ENCODE data around the gene CDC42BPG. TPM values are rescaled to one million over a fixed set of nuclear protein-coding genes. Genes with fewer than 3 reads are reported as not detected.

CDC42BPG gene
- total RNA-seq, 1 experiment from 2014 or later, result 3.7 TPM

DNA sequence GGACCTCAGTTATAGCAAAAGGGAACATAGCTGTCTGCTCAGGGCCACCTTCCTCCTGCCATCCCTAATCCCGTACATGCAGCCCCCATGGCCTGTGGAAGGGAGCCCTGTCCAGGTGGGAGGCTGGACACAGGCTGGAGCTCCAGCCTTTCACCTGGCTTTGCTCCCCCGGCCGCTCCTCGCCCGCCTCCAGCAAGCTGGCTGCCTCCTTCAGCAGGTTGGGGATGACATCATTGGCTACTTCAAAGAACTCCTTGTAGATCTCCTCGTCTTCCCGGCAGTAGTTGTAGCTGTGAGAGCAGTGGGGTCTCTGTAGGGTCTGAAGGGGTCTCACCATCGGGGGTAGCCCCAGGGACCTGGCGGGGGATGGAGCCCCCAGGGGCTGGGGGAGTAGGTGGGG is 39.0 kb downstream of the CDC42BPG start:
- peaks cover 25% of the 10 kb centered on the region for H3K36me3 Mint-ChIP-seq (ENCODE audit: insufficient read depth, unreplicated experiment)
- intact Hi-C loops (cut with micrococcal nuclease), result no loop called here
- no peaks in the 10 kb centered on the region for H3K9me3 Mint-ChIP-seq (ENCODE audit: unreplicated experiment)
- H3K4me1 Mint-ChIP-seq (ENCODE audit: insufficient read depth, unreplicated experiment), result peaks cover 14% of the 10 kb centered on the region
- H3K4me3 Mint-ChIP-seq (ENCODE audit: unreplicated experiment), result no peak overlapping the region
- no peak for DNase-seq (ENCODE audit: unreplicated experiment)
- no TSS peak for BruUV-seq (replicated peaks)
- H3K27me3 Mint-ChIP-seq (ENCODE audit: insufficient read depth, unreplicated experiment), result no peaks in the 10 kb centered on the region
- ChIA-PET POLR2A (no interaction called here), CTCF (no interaction called here)
- H3K27ac Mint-ChIP-seq (ENCODE audit: low read depth, unreplicated experiment), result no peak overlapping the region
- TF ChIP-seq, protein P1, sequence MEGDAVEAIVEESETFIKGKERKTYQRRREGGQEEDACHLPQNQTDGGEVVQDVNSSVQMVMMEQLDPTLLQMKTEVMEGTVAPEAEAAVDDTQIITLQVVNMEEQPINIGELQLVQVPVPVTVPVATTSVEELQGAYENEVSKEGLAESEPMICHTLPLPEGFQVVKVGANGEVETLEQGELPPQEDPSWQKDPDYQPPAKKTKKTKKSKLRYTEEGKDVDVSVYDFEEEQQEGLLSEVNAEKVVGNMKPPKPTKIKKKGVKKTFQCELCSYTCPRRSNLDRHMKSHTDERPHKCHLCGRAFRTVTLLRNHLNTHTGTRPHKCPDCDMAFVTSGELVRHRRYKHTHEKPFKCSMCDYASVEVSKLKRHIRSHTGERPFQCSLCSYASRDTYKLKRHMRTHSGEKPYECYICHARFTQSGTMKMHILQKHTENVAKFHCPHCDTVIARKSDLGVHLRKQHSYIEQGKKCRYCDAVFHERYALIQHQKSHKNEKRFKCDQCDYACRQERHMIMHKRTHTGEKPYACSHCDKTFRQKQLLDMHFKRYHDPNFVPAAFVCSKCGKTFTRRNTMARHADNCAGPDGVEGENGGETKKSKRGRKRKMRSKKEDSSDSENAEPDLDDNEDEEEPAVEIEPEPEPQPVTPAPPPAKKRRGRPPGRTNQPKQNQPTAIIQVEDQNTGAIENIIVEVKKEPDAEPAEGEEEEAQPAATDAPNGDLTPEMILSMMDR (IDR thresholded peaks at IDR 0.05; ENCODE audit: unreplicated experiment), result no peak

DNA sequence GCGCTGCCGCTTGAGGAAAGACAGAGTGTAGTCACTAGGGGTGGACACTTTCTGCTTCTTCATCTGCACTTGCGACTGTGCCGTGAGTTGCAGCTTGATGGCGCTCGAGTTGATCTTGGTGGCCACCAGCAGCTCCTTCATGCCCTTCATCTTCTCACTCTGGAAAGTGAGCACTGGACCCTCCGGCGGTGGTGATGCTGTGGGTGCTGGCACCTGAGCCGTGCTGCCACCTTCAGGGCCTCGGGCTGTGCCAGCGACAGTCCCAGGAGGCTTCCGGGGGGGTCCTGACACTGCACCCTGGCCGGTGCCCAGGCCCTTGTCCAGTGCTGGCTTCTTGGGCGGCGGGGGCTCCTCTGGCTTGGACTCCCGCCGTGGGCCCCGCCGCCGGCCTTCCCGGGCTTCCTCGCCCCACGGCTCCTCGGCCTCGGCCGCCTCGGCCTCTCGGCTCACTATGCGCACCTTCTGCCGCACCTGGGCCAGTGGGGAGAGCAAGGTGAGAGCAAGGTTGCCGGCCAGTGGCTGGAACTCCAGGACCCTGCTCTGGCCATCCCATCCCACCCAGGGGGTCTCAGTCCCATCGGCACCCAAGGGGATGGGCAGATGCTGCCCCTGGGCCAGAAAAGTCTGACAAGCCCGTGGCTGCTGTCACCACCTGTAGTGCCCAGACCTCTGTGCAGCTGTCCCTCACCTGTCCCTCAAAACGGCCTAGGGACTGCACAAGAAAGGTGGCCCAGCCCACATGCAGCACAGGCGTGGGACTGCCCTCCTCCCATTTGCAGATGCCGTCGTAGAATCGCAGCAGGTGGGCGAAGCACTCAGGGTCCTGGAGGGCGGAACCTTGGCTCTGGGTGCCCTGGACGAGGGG is 39.9 kb downstream of the CDC42BPG start:
- intact Hi-C loops (cut with micrococcal nuclease), result no loop called here
- CTCF ChIA-PET, result interaction anchor here (0.7 to 1.5 kb wide), 4 partner anchors 37 to 202 kb away, joined by 3 to 7 read pairs (median 4); no protein-coding TSS in a partner anchor

DNA sequence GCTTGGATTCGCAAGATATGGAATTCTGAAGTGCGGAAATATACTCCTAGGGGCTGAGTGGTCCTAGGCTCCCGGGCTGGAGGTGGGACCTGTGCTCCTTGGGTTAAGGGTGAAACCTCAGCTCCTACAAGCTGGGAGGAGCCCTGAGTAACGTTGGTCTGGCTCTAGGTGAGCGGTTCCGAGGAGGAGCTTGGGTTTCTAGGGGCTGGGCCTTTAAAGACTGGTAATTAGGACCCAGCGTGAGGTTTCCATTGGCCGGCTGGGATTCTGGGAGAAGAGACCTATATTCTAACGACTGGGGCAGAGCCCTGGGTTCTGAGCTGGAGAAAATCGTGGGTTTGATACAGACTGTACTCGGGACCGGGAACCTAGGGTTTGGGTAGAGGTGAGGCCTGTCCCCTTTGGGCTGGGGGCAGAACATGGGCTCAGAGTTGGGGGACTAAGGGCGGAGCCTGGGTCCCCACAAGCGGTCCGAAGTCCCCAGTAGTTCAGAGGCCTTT is 40.6 kb downstream of the CDC42BPG start:
- TSS peak; percentile 61 for BruUV-seq (replicated peaks)
- ChIA-PET POLR2A (interaction anchor here (0.7 to 2.4 kb wide), 9 partner anchors 10 to 81 kb away, joined by 3 to 9 read pairs (median 5); partner anchors contain the start of gene SF1), CTCF (interaction anchor here (0.5 to 1.5 kb wide), 6 partner anchors 22 to 203 kb away, joined by 3 to 7 read pairs (median 4); no protein-coding TSS in a partner anchor)
- peaks cover 25% of the 10 kb centered on the region for H3K36me3 Mint-ChIP-seq (ENCODE audit: insufficient read depth, unreplicated experiment)
- H3K27ac Mint-ChIP-seq (ENCODE audit: low read depth, unreplicated experiment), result peak overlapping the region; percentile 81
- TF ChIP-seq, protein P1 (IDR thresholded peaks at IDR 0.05; ENCODE audit: unreplicated experiment), result no peak
- H3K4me1 Mint-ChIP-seq (ENCODE audit: insufficient read depth, unreplicated experiment), result peaks cover 10% of the 10 kb centered on the region
- DNase-seq (ENCODE audit: unreplicated experiment), result no peak
- no peaks in the 10 kb centered on the region for H3K9me3 Mint-ChIP-seq (ENCODE audit: unreplicated experiment)
- H3K27me3 Mint-ChIP-seq (ENCODE audit: insufficient read depth, unreplicated experiment), result no peaks in the 10 kb centered on the region
- peak overlapping the region; percentile 88 for H3K4me3 Mint-ChIP-seq (ENCODE audit: unreplicated experiment)
- intact Hi-C loops (cut with micrococcal nuclease), result loop anchor here (2.0 kb wide), 1 partner anchor 41 kb away; the partner anchor contains the start of gene CDC42BPG

More for the DNA sequence above, 39.9 kb downstream of the CDC42BPG start:
- peaks cover 25% of the 10 kb centered on the region for H3K36me3 Mint-ChIP-seq (ENCODE audit: insufficient read depth, unreplicated experiment)
- peak overlapping the region; percentile 88 for H3K4me3 Mint-ChIP-seq (ENCODE audit: unreplicated experiment)
- peaks cover 13% of the 10 kb centered on the region for H3K4me1 Mint-ChIP-seq (ENCODE audit: insufficient read depth, unreplicated experiment)
- DNase-seq (ENCODE audit: unreplicated experiment), result no peak
- H3K9me3 Mint-ChIP-seq (ENCODE audit: unreplicated experiment), result no peaks in the 10 kb centered on the region
- no peaks in the 10 kb centered on the region for H3K27me3 Mint-ChIP-seq (ENCODE audit: insufficient read depth, unreplicated experiment)
- peak overlapping the region; percentile 81 for H3K27ac Mint-ChIP-seq (ENCODE audit: low read depth, unreplicated experiment)
- TF ChIP-seq, protein P1 (IDR thresholded peaks at IDR 0.05; ENCODE audit: unreplicated experiment), result no peak
- BruUV-seq (replicated peaks), result no TSS peak
- POLR2A ChIA-PET, result interaction anchor here (0.7 to 2.4 kb wide), 9 partner anchors 10 to 81 kb away, joined by 3 to 9 read pairs (median 5); partner anchors contain the start of gene SF1

Measured in MCF 10A (cell line).